ENCODE results near the gene CBX5.
A peak's percentile ranks its signal among the peaks of the same experiment; 100 is the strongest.
"Not testable (repeated sequence)": the region's sequence is repeated elsewhere in the genome, so short reads cannot be mapped to it uniquely, and the experiment has no call there.

The CBX5 gene

GRCh38 chr12:54294152-54294952 lies 14.4 kb upstream of the CBX5 start:
- DNase-seq (ENCODE audit: low read depth in 2 of 2): peak; percentile 44

- DNase-seq (ENCODE audit: low read depth in 2 of 2): no peak
Measured at GRCh38 chr12:54292931-54293241, 13.0 kb upstream of the CBX5 start.

GRCh38 chr12:54292083-54292930 lies 12.4 kb upstream of the CBX5 start:
- no peak for DNase-seq (ENCODE audit: low read depth in 2 of 2)

- DNase-seq (ENCODE audit: low read depth in 2 of 2): no peak
Measured at GRCh38 chr12:54287261-54288157, 7.6 kb upstream of the CBX5 start.

- DNase-seq (ENCODE audit: low read depth in 2 of 2): no peak
Measured at GRCh38 chr12:54286042-54287030, 6.4 kb upstream of the CBX5 start.

GRCh38 chr12:54285150-54286041 lies 5.5 kb upstream of the CBX5 start:
- no peak for DNase-seq (ENCODE audit: low read depth in 2 of 2)

- DNase-seq (ENCODE audit: low read depth in 2 of 2): not testable (repeated sequence)
Measured at GRCh38 chr12:54284070-54284780, 4.3 kb upstream of the CBX5 start.

GRCh38 chr12:54282949-54283593 lies 3.1 kb upstream of the CBX5 start:
- no peak for DNase-seq (ENCODE audit: low read depth in 2 of 2)

GRCh38 chr12:54281694-54282093 lies 1.8 kb upstream of the CBX5 start:
- not testable (repeated sequence) for DNase-seq (ENCODE audit: low read depth in 2 of 2)

GRCh38 chr12:54281261-54281638 lies 1.3 kb upstream of the CBX5 start:
- DNase-seq (ENCODE audit: low read depth in 2 of 2): not testable (repeated sequence)

- DNase-seq (ENCODE audit: low read depth in 2 of 2): peak; percentile 74 to 86
Measured at GRCh38 chr12:54280468-54281260, 742 bp upstream of the CBX5 start, which contains the start of gene HNRNPA1. Gene HNRNPA1 (plus strand): TSS chr12:54280726. CDS start chr12:54280808, 82 bp downstream.

GRCh38 chr12:54279227-54279631 lies 693 bp downstream of the CBX5 start:
- DNase-seq (ENCODE audit: low read depth in 2 of 2): no peak

GRCh38 chr12:54277823-54278276 lies 2.1 kb downstream of the CBX5 start:
- no peak for DNase-seq (ENCODE audit: low read depth in 2 of 2)

GRCh38 chr12:54276368-54276767 lies 3.6 kb downstream of the CBX5 start:
- DNase-seq (ENCODE audit: low read depth in 2 of 2): no peak

- no peak for DNase-seq (ENCODE audit: low read depth in 2 of 2)
Measured at GRCh38 chr12:54273981-54274380, 5.9 kb downstream of the CBX5 start.

- no peak for DNase-seq (ENCODE audit: low read depth in 2 of 2)
Measured at GRCh38 chr12:54272214-54272613, 7.7 kb downstream of the CBX5 start.

GRCh38 chr12:54270345-54270744 lies 9.6 kb downstream of the CBX5 start:
- no peak for DNase-seq (ENCODE audit: low read depth in 2 of 2)

- DNase-seq (ENCODE audit: low read depth in 2 of 2): no peak
Measured at GRCh38 chr12:54266852-54267251, 13.1 kb downstream of the CBX5 start.
